Measurements from ENCODE around the gene OASL.
A peak's percentile ranks its signal among the peaks of the same experiment; 100 is the strongest.
"Not testable (repeated sequence)": the region's sequence is repeated elsewhere in the genome, so short reads cannot be mapped to it uniquely, and the experiment has no call there.

The OASL gene

GRCh38 chr12:121059031-121059898 lies 20.2 kb upstream of the OASL start:
- no peak for DNase-seq (ENCODE audit: low read depth)

GRCh38 chr12:121057794-121058193 lies 18.7 kb upstream of the OASL start:
- DNase-seq (ENCODE audit: low read depth) = no peak

GRCh38 chr12:121053706-121054105 lies 14.7 kb upstream of the OASL start:
- no peak for DNase-seq (ENCODE audit: low read depth)

DNA sequence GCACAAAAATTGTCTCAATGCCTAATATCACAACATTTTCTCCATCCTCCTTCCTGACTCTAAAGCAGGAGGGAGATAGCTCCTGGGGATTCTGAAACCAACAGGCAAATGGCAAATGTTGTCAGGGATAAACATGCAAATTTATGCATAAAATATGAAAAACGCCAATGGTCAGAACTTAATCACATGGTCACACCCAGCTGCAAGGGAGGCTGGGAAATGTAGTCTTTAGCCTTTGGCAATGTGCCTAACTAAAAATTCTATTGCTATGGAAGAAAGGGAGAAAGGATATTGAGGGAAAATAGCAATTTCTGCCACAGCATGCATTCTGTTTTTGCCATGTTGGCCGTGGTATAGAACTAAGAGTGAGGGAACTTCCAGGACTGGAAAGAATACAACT lies 11.7 kb upstream of the OASL start:
- no peak for DNase-seq (ENCODE audit: low read depth)

DNA sequence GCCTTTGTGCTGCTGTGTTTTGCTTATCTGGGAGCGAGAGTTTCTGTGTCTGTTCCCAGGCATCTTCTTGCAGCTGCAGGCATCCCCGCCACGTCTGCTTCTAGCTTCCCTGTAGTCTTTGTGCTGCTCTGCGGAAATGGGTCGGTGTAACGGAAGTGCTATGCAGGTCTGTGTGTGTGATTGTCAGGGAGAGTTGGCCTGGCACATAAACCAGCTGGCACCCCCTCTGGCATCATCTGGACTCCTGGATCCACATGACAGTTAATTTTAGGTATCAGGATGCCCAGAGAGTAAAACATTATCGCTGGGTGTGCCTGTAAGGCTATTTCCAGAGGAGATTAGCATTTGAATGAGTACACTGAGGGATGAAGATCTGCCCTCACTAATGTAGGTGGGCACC lies 9.4 kb upstream of the OASL start:
- no peak for DNase-seq (ENCODE audit: low read depth)

DNA sequence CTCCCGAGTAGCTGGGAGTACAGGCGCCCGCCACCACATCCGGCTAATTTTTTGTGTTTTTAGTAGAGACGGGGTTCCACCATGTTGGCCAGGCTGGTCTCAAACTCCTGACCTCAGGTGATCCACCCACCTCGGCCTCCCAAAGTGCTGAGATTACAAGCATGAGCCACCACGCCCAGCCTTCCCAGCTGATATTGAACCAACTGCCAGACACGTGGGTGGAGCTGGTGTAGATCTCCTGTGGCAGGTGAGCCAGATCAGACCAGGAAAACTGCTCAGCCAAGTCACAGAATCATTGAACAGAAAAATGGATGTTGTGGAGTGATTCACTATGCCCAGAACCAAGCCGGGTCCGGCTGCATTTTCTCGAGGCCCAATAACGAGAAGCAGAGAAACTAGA lies 8.4 kb upstream of the OASL start:
- not testable (repeated sequence) for DNase-seq (ENCODE audit: low read depth)

DNA sequence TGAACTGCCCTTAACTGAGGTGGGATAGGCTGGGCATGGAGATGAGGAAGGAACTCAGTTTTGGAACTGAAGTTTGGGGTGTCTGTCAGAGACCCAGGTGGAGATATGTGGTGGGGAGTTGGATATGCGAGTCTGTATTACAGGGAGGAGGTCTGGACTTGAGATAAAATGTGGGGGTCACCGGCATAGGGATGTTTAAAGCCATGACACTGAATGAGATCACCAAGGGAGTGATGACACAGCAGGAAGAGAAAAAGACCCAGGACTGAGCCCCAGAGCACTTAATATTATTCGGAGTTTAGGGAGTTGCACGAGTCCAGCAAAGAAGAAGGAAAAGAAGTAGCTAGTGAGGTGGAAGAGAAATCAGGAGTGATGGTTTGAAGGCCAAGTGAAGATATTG lies 4.0 kb upstream of the OASL start:
- DNase-seq (ENCODE audit: low read depth) = no peak

DNA sequence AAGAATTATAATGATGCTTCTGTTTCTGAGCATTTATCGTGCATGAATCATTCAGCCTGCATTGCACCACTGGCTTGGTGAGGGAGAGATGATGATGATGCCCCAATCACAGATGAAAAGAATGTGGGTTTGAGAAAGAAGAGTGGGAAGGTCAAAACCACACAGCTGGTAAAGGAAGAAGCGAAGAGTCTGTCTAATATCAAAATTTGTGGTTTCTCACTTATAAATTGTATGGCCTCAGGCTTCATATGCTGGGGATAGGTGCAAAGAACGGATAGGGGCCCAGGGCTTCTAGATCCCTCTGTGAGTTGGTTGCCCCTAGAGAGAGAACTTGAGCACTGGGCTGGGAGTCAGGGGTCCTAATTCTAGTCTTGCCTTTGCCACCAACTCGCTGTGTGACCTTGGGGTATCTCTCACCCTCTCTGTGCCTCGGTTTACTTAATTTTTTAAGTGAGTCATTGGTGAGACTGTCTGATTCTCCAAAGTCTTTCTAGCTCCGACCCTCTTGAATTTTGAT lies 2.2 kb downstream of the OASL start:
- DNase-seq (ENCODE audit: low read depth) = no peak

- no peak for DNase-seq (ENCODE audit: low read depth)
Observed at GRCh38 chr12:121034616-121035305, 4.3 kb downstream of the OASL start.

- DNase-seq (ENCODE audit: low read depth) = peak; percentile 43
Observed at GRCh38 chr12:121033625-121034349, 5.3 kb downstream of the OASL start.

DNA sequence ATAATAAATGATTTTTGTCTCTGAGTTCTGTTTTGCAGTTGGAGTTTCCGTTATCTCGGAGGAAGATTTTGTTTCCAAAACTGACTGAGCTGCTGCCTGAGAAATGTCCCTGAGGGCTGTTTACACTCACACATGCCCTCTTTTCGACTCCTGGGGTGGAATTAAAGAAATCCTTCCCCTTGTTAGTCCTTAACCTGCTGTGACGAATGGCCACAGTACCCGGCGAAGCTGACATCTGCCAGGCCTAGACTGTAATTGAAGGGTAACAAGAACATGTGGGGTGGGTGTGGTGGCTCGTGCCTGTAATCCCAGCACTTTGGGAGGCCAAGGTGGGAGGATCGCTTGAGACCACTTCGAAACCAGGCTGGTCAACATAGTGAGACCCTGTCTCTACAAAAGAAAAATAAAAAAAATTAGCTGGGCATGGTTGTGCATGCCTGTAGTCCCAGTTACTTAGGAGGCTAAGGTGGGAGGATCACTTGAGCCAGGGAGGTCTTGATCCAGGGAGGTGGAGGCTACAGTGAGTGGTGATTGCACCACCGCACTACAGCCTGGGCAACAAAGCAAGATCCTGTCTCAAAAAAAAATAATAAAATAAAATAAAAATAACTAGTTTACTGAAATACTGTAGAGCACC lies 8.4 kb downstream of the OASL start:
- no peak for DNase-seq (ENCODE audit: low read depth)

GRCh38 chr12:121026274-121027045 lies 12.6 kb downstream of the OASL start:
- no peak for DNase-seq (ENCODE audit: low read depth)

DNA sequence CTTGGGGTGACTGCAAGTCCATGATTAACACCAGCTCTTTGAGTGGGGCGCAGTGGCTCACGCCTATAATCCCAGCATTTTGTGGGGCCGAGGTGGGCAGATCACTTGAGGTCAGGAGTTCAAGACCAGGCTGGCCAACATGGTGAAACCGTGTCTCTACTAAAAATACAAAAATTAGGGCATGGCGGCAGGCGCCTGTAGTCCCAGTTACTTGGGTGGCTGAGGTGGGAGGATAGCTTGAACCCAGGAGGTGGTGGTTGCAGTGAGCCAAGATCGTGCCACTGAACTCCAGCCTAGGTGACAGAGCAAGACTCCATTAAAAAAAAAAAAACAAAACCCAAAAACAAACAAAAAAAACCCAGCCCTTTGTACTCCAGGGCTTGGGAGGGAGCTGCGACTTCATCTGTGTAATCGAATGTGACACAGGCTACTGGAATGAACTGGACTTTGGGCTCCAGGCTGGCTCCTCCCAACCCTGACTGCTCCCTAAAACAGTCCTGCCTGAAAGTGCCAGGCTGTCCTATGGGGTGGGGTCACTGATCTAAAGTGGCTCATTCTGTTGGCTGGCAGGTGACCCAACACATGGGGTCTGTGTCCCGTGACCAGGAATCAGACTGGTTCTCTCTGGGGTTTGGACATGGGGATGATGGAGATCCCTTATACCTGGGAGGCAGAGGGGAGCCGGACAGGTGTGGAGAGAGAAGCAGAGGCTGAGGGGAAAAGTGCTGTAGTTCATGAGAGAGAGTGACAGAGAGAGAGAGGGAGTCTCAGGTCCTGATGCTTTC lies 13.4 kb downstream of the OASL start:
- no peak for DNase-seq (ENCODE audit: low read depth)

DNA sequence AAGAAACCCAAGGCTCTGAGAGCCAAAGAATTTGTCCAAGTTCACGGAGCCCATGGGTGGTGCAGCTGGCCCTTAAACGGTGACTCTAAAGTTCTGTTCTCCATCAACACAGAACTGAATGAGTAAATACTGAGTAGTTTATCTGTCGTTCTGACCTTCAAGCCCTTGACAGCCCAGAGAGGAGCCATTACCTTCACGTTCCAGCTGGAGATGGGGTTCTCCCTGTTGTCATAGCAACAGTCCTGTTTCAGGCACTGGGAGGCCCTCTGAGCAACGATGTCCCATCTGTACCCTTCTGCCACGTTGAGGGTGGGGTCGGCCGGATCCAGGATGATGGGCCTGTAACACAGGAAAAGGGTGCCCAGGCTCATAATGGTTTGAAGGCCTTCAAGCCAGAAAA lies 15.2 kb downstream of the OASL start:
- no peak for DNase-seq (ENCODE audit: low read depth)

- no peak for DNase-seq (ENCODE audit: low read depth)
Observed at GRCh38 chr12:121022713-121023112, 16.3 kb downstream of the OASL start.

- DNase-seq (ENCODE audit: low read depth) = no peak
Observed at GRCh38 chr12:121021754-121022153, 17.3 kb downstream of the OASL start.

DNA sequence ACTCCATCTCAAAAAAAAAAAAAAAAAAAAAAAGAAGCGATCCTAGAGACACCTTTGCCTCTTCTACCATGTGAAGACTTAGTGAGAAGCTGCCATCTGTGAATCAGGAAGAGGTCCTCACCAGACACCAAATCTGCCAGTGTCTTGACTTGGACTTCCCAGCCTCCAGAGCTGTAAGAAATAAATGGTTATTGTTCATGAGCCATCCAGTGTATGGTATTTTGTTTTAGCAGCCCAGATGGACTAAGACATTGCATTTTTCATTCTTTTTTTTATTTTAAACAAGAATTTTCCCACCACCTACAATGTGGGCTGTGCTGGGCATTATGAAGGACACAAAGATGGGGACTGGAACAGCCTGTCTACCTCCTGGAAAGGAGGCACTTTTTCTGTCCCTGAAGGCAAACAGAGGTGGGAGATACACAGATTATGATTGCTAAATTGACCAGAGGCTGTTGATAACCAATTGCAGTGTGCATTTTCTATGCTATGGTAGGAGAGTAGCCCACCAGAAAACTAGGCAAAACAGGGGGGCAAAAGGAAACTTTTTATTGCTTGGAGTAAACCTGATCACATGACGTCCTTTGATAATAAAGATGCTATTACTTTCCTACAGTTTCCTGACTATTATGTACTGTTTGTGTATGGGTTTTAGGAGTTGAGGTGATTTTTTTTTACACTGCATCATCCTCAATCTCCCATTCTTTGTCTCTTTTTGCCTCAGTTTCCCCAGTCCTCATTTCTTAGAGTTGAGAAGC lies 20.0 kb downstream of the OASL start:
- no peak for DNase-seq (ENCODE audit: low read depth)

DNA sequence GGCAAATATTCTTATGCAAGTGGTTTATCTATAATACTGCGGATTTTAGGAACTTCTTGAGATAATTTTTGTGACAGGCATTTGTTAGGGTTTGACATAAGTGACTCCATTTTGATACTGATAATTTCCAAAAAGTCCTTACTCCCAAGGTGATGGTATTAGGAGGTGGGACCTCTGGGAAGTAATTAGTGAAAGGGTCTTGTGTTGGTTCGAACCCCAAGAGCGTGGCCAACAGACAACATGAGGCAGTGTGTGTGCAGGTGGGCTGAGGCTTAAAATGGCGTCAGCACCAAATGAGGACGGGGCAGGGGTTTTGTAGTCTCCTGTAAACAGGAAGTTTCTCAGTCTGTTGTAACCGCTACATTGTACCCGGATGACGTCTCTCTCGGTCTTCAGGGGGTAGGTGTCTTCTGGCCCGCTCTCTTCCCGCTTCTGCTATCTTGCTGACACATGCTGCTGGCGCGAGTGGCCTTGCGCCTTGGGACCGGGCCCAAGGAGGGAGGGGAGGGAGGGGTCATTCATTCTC lies 21.0 kb downstream of the OASL start:
- no peak for DNase-seq (ENCODE audit: low read depth)

Measured in stimulated activated CD8-positive, alpha-beta memory T cell treated with anti-CD3 and anti-CD28 coated beads, Interleukin-12 subunit alpha, Interleukin-12 subunit beta, amount 100 ng/mL, for 4 hours (primary cell).